MM.1S (cell line): ENCODE results near the gene FCAMR.

Experiments used
- DNase-seq: peaks from one replicate; pipeline ENCODE4 v3.0.0-alpha.2; 2015
- H2AFZ ChIP-seq: fragments of 300-600 bp; sonication (generic); 2 replicates; pipeline ENCODE4 v1.6.0; 2016; ENCODE audit warnings: antibody characterized with exemption, low read length
- H3F3A ChIP-seq: fragments of 300-600 bp; sonication (generic); 2 replicates; pipeline ENCODE4 v1.6.1; 2016; ENCODE audit warnings: mild to moderate bottlenecking, antibody characterized with exemption, low read length, moderate library complexity, mixed read lengths; ENCODE audit not compliant: insufficient read depth
- H3K27ac ChIP-seq: fragments of 300-600 bp; sonication (generic); 2 replicates; pipeline ENCODE4 v1.5.1; 2016; ENCODE audit warnings: mild to moderate bottlenecking, low read length
- H3K27me3 ChIP-seq: fragments of 300-600 bp; sonication (generic); replicated peaks from 2 replicates; pipeline ENCODE4 v1.6.0; 2016; ENCODE audit warnings: low read length; ENCODE audit not compliant: insufficient read depth
- H3K36me3 ChIP-seq: fragments of 300-600 bp; sonication (generic); replicated peaks from 2 replicates; pipeline ENCODE4 v1.6.1; 2016; ENCODE audit warnings: mild to moderate bottlenecking, low read length, mixed read lengths; ENCODE audit not compliant: insufficient read depth
- H3K4me1 ChIP-seq: fragments of 300-600 bp; sonication (generic); 2 replicates; pipeline ENCODE4 v1.6.1; 2016; ENCODE audit warnings: low read length, mixed read lengths
- H3K4me2 ChIP-seq: fragments of 300-600 bp; sonication (generic); 2 replicates; pipeline ENCODE4 v1.6.0; 2016; ENCODE audit warnings: low read depth, low read length
- H3K4me3 ChIP-seq: fragments of 300-600 bp; sonication (generic); 2 replicates; pipeline ENCODE4 v1.5.1; 2016; ENCODE audit warnings: low read length, mixed read lengths
- H3K79me2 ChIP-seq: fragments of 300-600 bp; sonication (generic); 2 replicates; pipeline ENCODE4 v1.6.1; 2016; ENCODE audit warnings: mixed run types, low read length, mixed read lengths
- H3K9ac ChIP-seq: fragments of 300-600 bp; sonication (generic); 2 replicates; pipeline ENCODE4 v1.6.1; 2016; ENCODE audit warnings: low read length, mixed read lengths
- H3K9me2 ChIP-seq: fragments of 300-600 bp; sonication (generic); replicated peaks from 2 replicates; pipeline ENCODE4 v1.6.1; 2016; ENCODE audit warnings: mild to moderate bottlenecking, low read length, mixed read lengths; ENCODE audit not compliant: insufficient read depth
- H3K9me3 ChIP-seq: fragments of 300-600 bp; sonication (generic); replicated peaks from 2 replicates; pipeline ENCODE4 v1.6.1; 2016; ENCODE audit warnings: mild to moderate bottlenecking, low read length, mixed read lengths; ENCODE audit not compliant: insufficient read depth
- H4K20me1 ChIP-seq: fragments of 300-600 bp; sonication (generic); 2 replicates; pipeline ENCODE4 v1.6.1; 2016; ENCODE audit warnings: mild to moderate bottlenecking, low read length, moderate library complexity, mixed read lengths; ENCODE audit not compliant: insufficient read depth
- CTCF ChIP-seq: fragments of 300-600 bp; sonication (generic); IDR thresholded peaks from 2 replicates; pipeline ENCODE4 v1.5.1; 2016; ENCODE audit warnings: antibody characterized with exemption, low read length, mixed read lengths
- EZH2 ChIP-seq: fragments of 300-600 bp; sonication (generic); optimal IDR thresholded peaks from 2 replicates; pipeline ENCODE3; 2017; ENCODE audit warnings: low read depth, mild to moderate bottlenecking, antibody characterized with exemption, low read length, mixed read lengths
- EZH2phosphoT487 ChIP-seq: fragments of 300-600 bp; sonication (generic); IDR thresholded peaks from 2 replicates; pipeline ENCODE4 v1.6.1; 2018; ENCODE audit warnings: antibody characterized with exemption, low read length

Gene FCAMR

GRCh38 chr1:206939841-206940587 lies 30.2 kb downstream of the FCAMR start:
- TF ChIP-seq EZH2: no peak
- TF ChIP-seq CTCF: no peak
- no peak for TF ChIP-seq EZH2phosphoT487
- no peak overlapping the region for H2AFZ ChIP-seq
- H3K36me3 ChIP-seq: no peaks in the 10 kb centered on the region
- H3K4me2 ChIP-seq: no peak overlapping the region
- H3K27me3 ChIP-seq: no peaks in the 10 kb centered on the region
- H3K9ac ChIP-seq: no peak overlapping the region
- H3K4me3 ChIP-seq: no peak overlapping the region
- H3K4me1 ChIP-seq: no peaks in the 10 kb centered on the region
- no peaks in the 10 kb centered on the region for H4K20me1 ChIP-seq
- no peak overlapping the region for H3K27ac ChIP-seq
- no peak for DNase-seq
- no peaks in the 10 kb centered on the region for H3K9me2 ChIP-seq
- H3F3A ChIP-seq: no peaks in the 10 kb centered on the region
- H3K79me2 ChIP-seq: no peaks in the 10 kb centered on the region
- no peaks in the 10 kb centered on the region for H3K9me3 ChIP-seq

- no peak overlapping the region for H3K9ac ChIP-seq
- no peak overlapping the region for H3K4me3 ChIP-seq
- H3K79me2 ChIP-seq: no peaks in the 10 kb centered on the region
- H3K27ac ChIP-seq: no peak overlapping the region
- H3K9me2 ChIP-seq: no peaks in the 10 kb centered on the region
- no peaks in the 10 kb centered on the region for H3K27me3 ChIP-seq
- H3F3A ChIP-seq: no peaks in the 10 kb centered on the region
- no peak for DNase-seq
- no peaks in the 10 kb centered on the region for H4K20me1 ChIP-seq
- H2AFZ ChIP-seq: no peak overlapping the region
- no peaks in the 10 kb centered on the region for H3K4me1 ChIP-seq
- no peak overlapping the region for H3K4me2 ChIP-seq
- H3K9me3 ChIP-seq: no peaks in the 10 kb centered on the region
- TF ChIP-seq CTCF (no peak), EZH2 (no peak), EZH2phosphoT487 (no peak)
- no peaks in the 10 kb centered on the region for H3K36me3 ChIP-seq
Observed at GRCh38 chr1:206939131-206939530, 31.1 kb downstream of the FCAMR start.

GRCh38 chr1:206937425-206937824 lies 32.8 kb downstream of the FCAMR start:
- no peaks in the 10 kb centered on the region for H3K27me3 ChIP-seq
- H3K4me2 ChIP-seq: no peak overlapping the region
- H3K9ac ChIP-seq: no peak overlapping the region

More at GRCh38 chr1:206937425-206937824, 32.8 kb downstream of the FCAMR start:
- Histone ChIP-seq H3K27ac (no peak overlapping the region), H3K9me3 (no peaks in the 10 kb centered on the region), H4K20me1 (no peaks in the 10 kb centered on the region), H3K79me2 (no peaks in the 10 kb centered on the region), H3K9me2 (no peaks in the 10 kb centered on the region), H3K4me1 (peaks cover 5% of the 10 kb centered on the region), H3K36me3 (no peaks in the 10 kb centered on the region), H2AFZ (no peak overlapping the region), H3F3A (no peaks in the 10 kb centered on the region), H3K4me3 (no peak overlapping the region)
- no peak for DNase-seq
- TF ChIP-seq CTCF: no peak
- TF ChIP-seq EZH2phosphoT487: no peak
- no peak for TF ChIP-seq EZH2
